Vagina (tissue), 2 donors: ENCODE results near the gene NUAK1. TPM values are rescaled to one million over a fixed set of nuclear protein-coding genes. Genes with fewer than 3 reads are reported as not detected.
A peak's percentile ranks its signal among the peaks of the same experiment; 100 is the strongest.

ENCODE experiments used
- DNase-seq, 2 donors: peaks; one replicate each; pipeline ENCODE4 v3.0.0-alpha.2; 2017; ENCODE audit errors: extremely low spot score in 2 of 2
- H3K27ac ChIP-seq: fragments of 200-600 bp; sonication (generic); one replicate; pipeline ENCODE4 v1.5.1; 2019
- H3K27me3 ChIP-seq: fragments of 200-600 bp; sonication (generic); one replicate; pipeline ENCODE4 v1.5.1; 2019
- H3K36me3 ChIP-seq, 2 donors: fragments of 200-600 bp; sonication (generic); one replicate each; pipeline ENCODE4 v1.5.1; 2017 to 2019
- H3K4me1 ChIP-seq: fragments of 200-600 bp; sonication (generic); one replicate; pipeline ENCODE4 v1.5.1; 2019
- H3K4me3 ChIP-seq, 2 donors: fragments of 200-600 bp; sonication (generic); 1 replicate in 1 of 2; 2 replicates in 1 of 2; pipeline ENCODE4 v1.5.1; 2016 to 2019
- H3K9me3 ChIP-seq: fragments of 200-600 bp; sonication (generic); one replicate; pipeline ENCODE4 v1.5.1; 2019
- POLR2A ChIP-seq, 2 donors: fragments of 450-650 bp; IDR thresholded peaks; one replicate each; pipeline ENCODE4 v1.6.1; 2017; ENCODE audit warnings: antibody characterized with exemption in 2 of 2, mild to moderate bottlenecking in 2 of 2, moderate library complexity in 2 of 2
- POLR2AphosphoS5 ChIP-seq, 2 donors: sonication (generic); formaldehyde crosslinking; IDR thresholded peaks; one replicate each; pipeline ENCODE4 v1.9.0; 2017; ENCODE audit warnings: antibody characterized with exemption in 2 of 2, mild to moderate bottlenecking in 2 of 2, low read depth in 1 of 2; ENCODE audit not compliant: insufficient read depth in 1 of 2
- intact Hi-C: fragments of 100-400 bp; cut with DNase I; formaldehyde crosslinking; loops from one replicate; pipeline ENCODE4 v1.15.1; 2023
- total RNA-seq: library from RNA; depleted of rRNA; stranded (reverse); fragments of >200 nt; gene quantifications from one replicate; pipeline ENCODE4 v1.2.3, GENCODE V29; 2016
- TF ChIP-seq, protein P1 (sequence below), 3 experiments: fragments of 450-650 bp in 2 of 3; fragments of 200-600 bp in 1 of 3; sonication (generic) in 1 of 3; IDR thresholded peaks; one replicate each; pipeline ENCODE4 v1.5.1; 2017 to 2019; ENCODE audit warnings: antibody characterized with exemption in 3 of 3, mild to moderate bottlenecking in 2 of 3, moderate library complexity in 2 of 3

Gene NUAK1
- total RNA-seq, 1 donor from 2014 or later = 22.8 TPM

DNA sequence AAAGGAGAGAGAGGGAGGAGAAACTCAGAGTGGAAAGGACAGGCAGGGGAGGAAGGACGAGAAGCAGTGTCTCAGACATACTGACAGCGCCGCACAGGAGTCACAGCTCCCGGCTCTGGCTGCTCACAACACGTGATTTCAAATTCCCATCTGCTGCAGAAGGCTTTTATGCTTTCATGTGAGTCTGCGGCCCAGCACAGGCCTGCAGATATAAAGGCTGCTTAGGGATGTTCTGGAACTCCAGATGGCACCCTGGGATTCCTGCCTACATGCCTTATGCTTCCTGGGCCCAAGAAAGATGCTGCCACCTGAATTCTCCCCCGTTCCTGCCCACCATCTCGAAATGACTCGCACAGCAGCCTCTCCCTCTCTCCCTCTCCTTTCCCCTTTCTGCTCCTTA is 89.6 kb downstream of the NUAK1 start:
- intact Hi-C loops = no loop called here
- no peaks in the 10 kb centered on the region for H3K27me3 ChIP-seq
- no peaks in the 10 kb centered on the region for H3K4me1 ChIP-seq
- peak in 1 of 2 donors; percentile 42 for DNase-seq
- TF ChIP-seq, protein P1, sequence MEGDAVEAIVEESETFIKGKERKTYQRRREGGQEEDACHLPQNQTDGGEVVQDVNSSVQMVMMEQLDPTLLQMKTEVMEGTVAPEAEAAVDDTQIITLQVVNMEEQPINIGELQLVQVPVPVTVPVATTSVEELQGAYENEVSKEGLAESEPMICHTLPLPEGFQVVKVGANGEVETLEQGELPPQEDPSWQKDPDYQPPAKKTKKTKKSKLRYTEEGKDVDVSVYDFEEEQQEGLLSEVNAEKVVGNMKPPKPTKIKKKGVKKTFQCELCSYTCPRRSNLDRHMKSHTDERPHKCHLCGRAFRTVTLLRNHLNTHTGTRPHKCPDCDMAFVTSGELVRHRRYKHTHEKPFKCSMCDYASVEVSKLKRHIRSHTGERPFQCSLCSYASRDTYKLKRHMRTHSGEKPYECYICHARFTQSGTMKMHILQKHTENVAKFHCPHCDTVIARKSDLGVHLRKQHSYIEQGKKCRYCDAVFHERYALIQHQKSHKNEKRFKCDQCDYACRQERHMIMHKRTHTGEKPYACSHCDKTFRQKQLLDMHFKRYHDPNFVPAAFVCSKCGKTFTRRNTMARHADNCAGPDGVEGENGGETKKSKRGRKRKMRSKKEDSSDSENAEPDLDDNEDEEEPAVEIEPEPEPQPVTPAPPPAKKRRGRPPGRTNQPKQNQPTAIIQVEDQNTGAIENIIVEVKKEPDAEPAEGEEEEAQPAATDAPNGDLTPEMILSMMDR (IDR thresholded peaks at IDR 0.05) = no peak
- TF ChIP-seq POLR2A (IDR thresholded peaks at IDR 0.05) (no peak), POLR2AphosphoS5 (IDR thresholded peaks at IDR 0.05; ENCODE audit: insufficient read depth in 1 of 2, low read depth in 1 of 2) (no peak)
- no peaks in the 10 kb centered on the region for H3K36me3 ChIP-seq
- H3K27ac ChIP-seq = no peak overlapping the region
- H3K9me3 ChIP-seq = no peaks in the 10 kb centered on the region
- H3K4me3 ChIP-seq = no peak overlapping the region

DNA sequence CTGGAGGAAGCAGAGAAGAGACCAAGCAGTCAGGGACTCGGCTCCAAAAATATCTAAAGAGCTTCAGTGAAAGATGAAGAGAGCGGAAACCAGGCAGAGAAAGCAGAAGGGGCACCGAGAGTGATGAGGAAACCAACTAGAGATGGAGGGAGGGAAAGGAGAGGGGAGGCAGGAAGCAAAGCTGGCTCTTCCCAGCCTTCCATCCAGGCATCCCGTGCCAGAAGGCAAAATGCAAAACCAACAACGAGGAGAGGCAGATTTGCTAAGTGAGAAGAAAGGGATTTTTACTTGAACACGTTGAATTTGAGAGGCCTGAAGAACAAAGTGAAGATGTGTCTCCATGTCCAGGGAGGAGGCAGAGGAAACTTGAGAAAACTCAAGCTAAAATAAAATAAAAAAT is 90.1 kb downstream of the NUAK1 start:
- Histone ChIP-seq H3K4me1 (no peaks in the 10 kb centered on the region), H3K27ac (no peak overlapping the region), H3K27me3 (no peaks in the 10 kb centered on the region), H3K9me3 (no peaks in the 10 kb centered on the region), H3K4me3 (no peak overlapping the region), H3K36me3 (no peaks in the 10 kb centered on the region)
- intact Hi-C loops = no loop called here
- TF ChIP-seq POLR2A (IDR thresholded peaks at IDR 0.05) (no peak), POLR2AphosphoS5 (IDR thresholded peaks at IDR 0.05; ENCODE audit: insufficient read depth in 1 of 2, low read depth in 1 of 2) (no peak)
- TF ChIP-seq, protein P1 (IDR thresholded peaks at IDR 0.05) = no peak
- DNase-seq = no peak

DNA sequence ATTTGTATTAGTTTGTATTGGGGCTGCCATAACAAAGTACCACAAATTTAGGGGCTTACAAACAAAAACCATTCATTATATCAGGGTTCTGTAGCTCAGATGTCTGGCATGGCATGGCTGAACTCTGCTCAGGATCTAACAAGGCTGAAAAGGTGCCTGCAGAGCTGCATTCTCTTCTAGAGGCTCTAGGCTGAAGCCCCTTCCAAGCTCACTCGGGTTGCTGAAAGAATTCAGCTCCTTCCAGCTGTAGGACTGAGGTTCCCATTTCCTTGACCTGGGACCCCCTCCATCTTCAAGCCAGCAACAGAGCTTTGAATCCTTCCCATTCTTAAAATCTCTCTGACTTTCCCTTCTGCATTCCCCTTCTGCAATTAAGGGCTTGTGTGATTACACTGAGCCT is 90.7 kb downstream of the NUAK1 start:
- TF ChIP-seq POLR2A (IDR thresholded peaks at IDR 0.05) = no peak
- TF ChIP-seq, protein P1 (IDR thresholded peaks at IDR 0.05) = no peak
- TF ChIP-seq POLR2AphosphoS5 (IDR thresholded peaks at IDR 0.05; ENCODE audit: insufficient read depth in 1 of 2, low read depth in 1 of 2) = no peak
- no peaks in the 10 kb centered on the region for H3K9me3 ChIP-seq
- no peaks in the 10 kb centered on the region for H3K4me1 ChIP-seq
- no peaks in the 10 kb centered on the region for H3K27me3 ChIP-seq
- no peak overlapping the region for H3K27ac ChIP-seq
- no peaks in the 10 kb centered on the region for H3K36me3 ChIP-seq
- H3K4me3 ChIP-seq = no peak overlapping the region
- intact Hi-C loops = no loop called here
- DNase-seq = peak in 1 of 2 donors; percentile 54

DNA sequence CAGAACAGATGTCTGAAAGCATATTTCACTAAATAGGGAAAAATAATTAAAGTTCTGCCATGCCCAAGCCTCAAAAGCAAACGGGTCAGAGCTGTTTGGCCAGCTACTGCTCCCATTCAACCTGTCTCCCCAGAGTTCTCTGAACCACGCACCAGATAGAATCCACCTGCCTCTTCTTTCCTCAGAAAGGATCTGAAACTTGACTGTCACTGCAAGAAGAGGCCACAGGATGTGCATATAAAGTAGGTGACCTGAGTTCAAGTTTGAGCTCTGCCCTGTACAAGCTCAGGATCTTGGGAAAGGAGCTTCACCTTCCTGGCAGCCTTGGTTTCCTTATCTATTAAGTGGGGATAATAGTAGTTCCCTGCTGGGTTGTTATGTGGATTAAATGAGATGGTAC is 91.8 kb downstream of the NUAK1 start:
- TF ChIP-seq, protein P1 (IDR thresholded peaks at IDR 0.05) = no peak
- no peak for TF ChIP-seq POLR2AphosphoS5 (IDR thresholded peaks at IDR 0.05; ENCODE audit: insufficient read depth in 1 of 2, low read depth in 1 of 2)
- no peak for TF ChIP-seq POLR2A (IDR thresholded peaks at IDR 0.05)
- intact Hi-C loops = no loop called here
- no peaks in the 10 kb centered on the region for H3K4me1 ChIP-seq
- no peak overlapping the region for H3K27ac ChIP-seq
- no peaks in the 10 kb centered on the region for H3K27me3 ChIP-seq
- H3K36me3 ChIP-seq = no peaks in the 10 kb centered on the region
- no peak overlapping the region for H3K4me3 ChIP-seq
- no peaks in the 10 kb centered on the region for H3K9me3 ChIP-seq
- peak in 1 of 2 donors; percentile 37 for DNase-seq

DNA sequence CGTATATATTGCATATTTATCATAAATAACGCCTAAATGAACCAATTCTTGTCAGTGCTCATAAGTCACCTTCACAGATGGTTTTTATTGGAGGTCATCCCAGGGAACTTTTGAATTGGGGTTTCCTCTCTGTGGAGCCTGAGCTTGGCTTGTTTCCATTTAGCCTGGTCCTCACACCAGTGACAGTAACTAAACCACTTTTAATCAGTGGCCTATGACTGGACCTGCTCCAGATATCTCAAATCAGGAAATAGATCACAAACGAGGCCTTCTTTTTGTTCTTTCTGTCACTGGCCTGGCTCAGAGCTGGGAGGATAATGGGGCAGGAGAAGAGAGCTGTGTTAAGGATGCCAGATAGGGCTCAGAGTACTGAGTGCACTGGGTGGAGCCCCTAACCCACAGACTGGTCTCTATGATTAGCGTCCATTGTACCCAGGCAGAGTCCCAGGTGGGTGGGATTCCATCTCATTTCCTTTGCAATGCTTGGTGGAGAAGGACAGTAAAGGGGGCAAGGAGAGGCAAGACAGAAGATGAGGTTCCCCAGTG is 92.4 kb downstream of the NUAK1 start:
- H3K4me3 ChIP-seq = no peak overlapping the region
- no peaks in the 10 kb centered on the region for H3K36me3 ChIP-seq
- H3K9me3 ChIP-seq = no peaks in the 10 kb centered on the region
- intact Hi-C loops = no loop called here
- DNase-seq = peak in 1 of 2 donors; percentile 37
- TF ChIP-seq POLR2AphosphoS5 (IDR thresholded peaks at IDR 0.05; ENCODE audit: insufficient read depth in 1 of 2, low read depth in 1 of 2) = no peak
- TF ChIP-seq, protein P1 (IDR thresholded peaks at IDR 0.05) = no peak
- TF ChIP-seq POLR2A (IDR thresholded peaks at IDR 0.05) = no peak
- no peaks in the 10 kb centered on the region for H3K27me3 ChIP-seq
- no peak overlapping the region for H3K27ac ChIP-seq
- H3K4me1 ChIP-seq = no peaks in the 10 kb centered on the region
